HepG2 (cell line): ENCODE data around the gene RPA4.

ENCODE experiments used
- ARHGAP35 ChIP-seq: sonication (generic); formaldehyde crosslinking; IDR thresholded peaks from 2 replicates; pipeline ENCODE4 v1.9.0; 2022; ENCODE audit warnings: mild to moderate bottlenecking, inconsistent platforms, moderate library complexity, missing genetic modification reagents, borderline replicate concordance
- CEBPZ ChIP-seq: IDR thresholded peaks from 2 replicates; pipeline ENCODE4 v1.6.1; 2012; ENCODE audit warnings: low read length, improper control_type of control experiment
- CTCF ChIP-seq: sonication (generic); formaldehyde crosslinking; IDR thresholded peaks from 2 replicates; pipeline ENCODE4 v1.5.0; 2020; ENCODE audit warnings: mild to moderate bottlenecking, missing genetic modification reagents, moderate library complexity
- E2F5 ChIP-seq: sonication (generic); formaldehyde crosslinking; conservative IDR thresholded peaks from 2 replicates; pipeline ENCODE4 v1.4.0; 2020; ENCODE audit warnings: missing genetic modification reagents
- JUN ChIP-seq: sonication (generic); formaldehyde crosslinking; IDR thresholded peaks from 2 replicates; pipeline ENCODE4 v1.4.0; 2020; ENCODE audit warnings: mild to moderate bottlenecking, missing genetic modification reagents
- NCOR1 ChIP-seq: fragments of 200-600 bp; sonication (generic); IDR thresholded peaks from 2 replicates; pipeline ENCODE4 v1.7.0; 2017; ENCODE audit warnings: antibody characterized with exemption, low read length, borderline replicate concordance
- NR0B2 ChIP-seq: sonication (generic); formaldehyde crosslinking; IDR thresholded peaks from 2 replicates; pipeline ENCODE4 v1.4.0; 2020; ENCODE audit warnings: mild to moderate bottlenecking, missing genetic modification reagents
- REPIN1 ChIP-seq: sonication (generic); formaldehyde crosslinking; IDR thresholded peaks from 2 replicates; pipeline ENCODE4 v1.8.0; 2022; ENCODE audit warnings: missing genetic modification reagents, low read depth, mild to moderate bottlenecking, borderline replicate concordance
- RFX5 ChIP-seq: IDR thresholded peaks from 2 replicates; pipeline ENCODE4 v1.6.1; 2011; ENCODE audit warnings: low read depth, low read length, improper control_type of control experiment
- SALL2 ChIP-seq: sonication (generic); formaldehyde crosslinking; IDR thresholded peaks from 2 replicates; pipeline ENCODE4 v1.8.1; 2023; ENCODE audit warnings: mild to moderate bottlenecking, missing genetic modification reagents, inconsistent platforms
- ZFP36 ChIP-seq: fragments of 150-350 bp; IDR thresholded peaks from 2 replicates; pipeline ENCODE4 v1.6.1; 2018; ENCODE audit warnings: borderline replicate concordance, low read length, low read depth; ENCODE audit not compliant: partially characterized antibody
- ZNF274 ChIP-seq: sonication (generic); formaldehyde crosslinking; IDR thresholded peaks from 2 replicates; pipeline ENCODE4 v1.5.1; 2020; ENCODE audit warnings: mild to moderate bottlenecking, missing genetic modification reagents
- ZNF547 ChIP-seq: sonication (generic); formaldehyde crosslinking; IDR thresholded peaks from 2 replicates; pipeline ENCODE4 v1.5.1; 2020; ENCODE audit warnings: mild to moderate bottlenecking, missing genetic modification reagents
- ZNF576 ChIP-seq: sonication (generic); formaldehyde crosslinking; IDR thresholded peaks from 2 replicates; pipeline ENCODE4 v1.4.0; 2020; ENCODE audit warnings: mild to moderate bottlenecking, missing genetic modification reagents

- TF ChIP-seq REPIN1 (CRISPR knock-in tag) (no peak), SALL2 (CRISPR knock-in tag) (no peak), JUN (CRISPR knock-in tag) (no peak), RFX5 (no peak), NCOR1 (no peak), ZNF576 (CRISPR knock-in tag) (no peak), CEBPZ (no peak), ARHGAP35 (CRISPR knock-in tag) (no peak), NR0B2 (CRISPR knock-in tag) (no peak), E2F5 (no peak), ZNF547 (CRISPR knock-in tag) (no peak), ZFP36 (no peak), ZNF274 (CRISPR knock-in tag) (no peak), CTCF (CRISPR knock-in tag) (no peak)
These were observed 36.0 kb downstream of the RPA4 start for GRCh38 chrX:96919672-96920071.
